ENCODE data around the gene CLASP1.

- TF ChIP-seq CTCF (IDR thresholded peaks at IDR 0.05), result no peak
- TF ChIP-seq EP300 (IDR thresholded peaks at IDR 0.05), result no peak
- no peak for TF ChIP-seq POLR2A (IDR thresholded peaks at IDR 0.05)
- TF ChIP-seq POLR2AphosphoS5 (IDR thresholded peaks at IDR 0.05), result no peak
These were observed 45.8 kb upstream of the CLASP1 start for GRCh38 chr2:121695171-121695451.

Data from sigmoid colon (tissue), 4 donors.